DND-41 (cell line): ENCODE data around the gene CPSF4.

ENCODE experiments used
- ATAC-seq: fragments of 200-7000 bp; cut with Tn5 transposase; 3 replicates; pipeline ENCODE4 v1.9.1; 2021; ENCODE audit warnings: low read depth; ENCODE audit not compliant: insufficient read depth
- DNase-seq: peaks from one replicate; pipeline ENCODE4 v3.0.0-alpha.2; 2020
- H2AFZ ChIP-seq: 2 replicates; pipeline ENCODE4 v1.6.0; 2012; ENCODE audit warnings: low read depth, low read length
- H3K27ac ChIP-seq: 2 replicates; pipeline ENCODE4 v1.5.1; 2012; ENCODE audit warnings: low read length, inconsistent platforms
- H3K27me3 ChIP-seq: fragments of 200-600 bp; sonication (generic); 2 replicates; pipeline ENCODE4 v1.6.0; 2012; ENCODE audit warnings: low read length, mild to moderate bottlenecking, inconsistent platforms; ENCODE audit not compliant: insufficient read depth, poor library complexity
- H3K36me3 ChIP-seq: 2 replicates; pipeline ENCODE4 v1.5.1; 2012; ENCODE audit warnings: low read length, inconsistent platforms; ENCODE audit not compliant: insufficient read depth
- H3K4me1 ChIP-seq: 2 replicates; pipeline ENCODE4 v1.5.1; 2012; ENCODE audit warnings: mild to moderate bottlenecking, low read length; ENCODE audit not compliant: insufficient read depth
- H3K4me2 ChIP-seq: 2 replicates; pipeline ENCODE4 v1.6.0; 2012; ENCODE audit warnings: mild to moderate bottlenecking, moderate library complexity, low read length, inconsistent platforms; ENCODE audit not compliant: insufficient read depth
- H3K4me3 ChIP-seq, 2 experiments: fragments of 200-600 bp in 1 of 2; shearing (Covaris generic) in 1 of 2; 2 replicates each; pipeline ENCODE4 v1.5.1; 2012 to 2016; ENCODE audit warnings: inconsistent platforms in 2 of 2, low read length in 2 of 2, mild to moderate bottlenecking in 2 of 2, low read depth in 1 of 2, moderate library complexity in 1 of 2
- H3K79me2 ChIP-seq: 2 replicates; pipeline ENCODE4 v1.6.0; 2012; ENCODE audit warnings: low read length, inconsistent platforms; ENCODE audit not compliant: insufficient read depth
- H3K9ac ChIP-seq: 2 replicates; pipeline ENCODE4 v1.6.0; 2012; ENCODE audit warnings: low read depth, mild to moderate bottlenecking, inconsistent platforms, low read length, moderate library complexity
- H3K9me3 ChIP-seq: 2 replicates; pipeline ENCODE4 v1.5.1; 2012; ENCODE audit warnings: low read length, moderate library complexity, mild to moderate bottlenecking, inconsistent platforms; ENCODE audit not compliant: insufficient read depth, severe bottlenecking
- H4K20me1 ChIP-seq: 2 replicates; pipeline ENCODE4 v1.6.0; 2012; ENCODE audit warnings: low read length; ENCODE audit not compliant: insufficient read depth
- EZH2 ChIP-seq: IDR thresholded peaks from 3 replicates; pipeline ENCODE4 v1.6.1; 2012; ENCODE audit warnings: borderline replicate concordance, low read depth, mild to moderate bottlenecking, moderate library complexity, low read length, inconsistent platforms; ENCODE audit not compliant: severe bottlenecking
- TF ChIP-seq, protein P1 (sequence below): IDR thresholded peaks from 2 replicates; pipeline ENCODE4 v1.5.1; 2012; ENCODE audit warnings: borderline replicate concordance, low read length, moderate library complexity, mild to moderate bottlenecking; ENCODE audit not compliant: poor library complexity, severe bottlenecking; ENCODE audit errors: extremely low read depth

Gene CPSF4

GRCh38 chr7:99505324-99505662 lies 66.5 kb downstream of the CPSF4 start:
- ATAC-seq (no peak), DNase-seq (no peak)
- Histone ChIP-seq H3K4me3 (peak overlapping the region; percentile 49 to 86), H3K9ac (peak overlapping the region; percentile 77), H2AFZ (peak overlapping the region; percentile 98), H3K36me3 (peaks cover 6% of the 10 kb centered on the region; the same call in 1 of the 2 replicates), H3K4me2 (peak overlapping the region; percentile 91), H4K20me1 (no peaks in the 10 kb centered on the region), H3K27me3 (no peaks in the 10 kb centered on the region), H3K4me1 (peaks cover 46% of the 10 kb centered on the region), H3K27ac (peak overlapping the region; percentile 95), H3K9me3 (no peaks in the 10 kb centered on the region), H3K79me2 (peaks cover 56% of the 10 kb centered on the region)
- no peak for TF ChIP-seq EZH2
- TF ChIP-seq, protein P1, sequence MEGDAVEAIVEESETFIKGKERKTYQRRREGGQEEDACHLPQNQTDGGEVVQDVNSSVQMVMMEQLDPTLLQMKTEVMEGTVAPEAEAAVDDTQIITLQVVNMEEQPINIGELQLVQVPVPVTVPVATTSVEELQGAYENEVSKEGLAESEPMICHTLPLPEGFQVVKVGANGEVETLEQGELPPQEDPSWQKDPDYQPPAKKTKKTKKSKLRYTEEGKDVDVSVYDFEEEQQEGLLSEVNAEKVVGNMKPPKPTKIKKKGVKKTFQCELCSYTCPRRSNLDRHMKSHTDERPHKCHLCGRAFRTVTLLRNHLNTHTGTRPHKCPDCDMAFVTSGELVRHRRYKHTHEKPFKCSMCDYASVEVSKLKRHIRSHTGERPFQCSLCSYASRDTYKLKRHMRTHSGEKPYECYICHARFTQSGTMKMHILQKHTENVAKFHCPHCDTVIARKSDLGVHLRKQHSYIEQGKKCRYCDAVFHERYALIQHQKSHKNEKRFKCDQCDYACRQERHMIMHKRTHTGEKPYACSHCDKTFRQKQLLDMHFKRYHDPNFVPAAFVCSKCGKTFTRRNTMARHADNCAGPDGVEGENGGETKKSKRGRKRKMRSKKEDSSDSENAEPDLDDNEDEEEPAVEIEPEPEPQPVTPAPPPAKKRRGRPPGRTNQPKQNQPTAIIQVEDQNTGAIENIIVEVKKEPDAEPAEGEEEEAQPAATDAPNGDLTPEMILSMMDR = no peak
